OCI-LY3 (cell line): Measurements from ENCODE around the gene CR1L.
A peak's percentile ranks its signal among the peaks of the same experiment; 100 is the strongest.
"Not testable (repeated sequence)": the region's sequence is repeated elsewhere in the genome, so short reads cannot be mapped to it uniquely, and the experiment has no call there.

Experiments
- H2AFZ ChIP-seq: fragments of 200-600, 300-600 bp; shearing (Covaris generic); 2 replicates; pipeline ENCODE4 v1.6.0; 2014; ENCODE audit warnings: antibody characterized with exemption, low read depth, low read length
- H3K27ac ChIP-seq: fragments of 200-600, 300-600 bp; sonication (generic); 2 replicates; pipeline ENCODE4 v1.5.1; 2014; ENCODE audit warnings: mild to moderate bottlenecking, low read length, moderate library complexity, mixed read lengths
- H3K27me3 ChIP-seq: fragments of 200-600, 300-600 bp; sonication (generic); 2 replicates; pipeline ENCODE4 v1.6.1; 2014; ENCODE audit warnings: low read depth, low read length, mixed read lengths
- H3K36me3 ChIP-seq: fragments of 200-600, 300-600 bp; sonication (generic); replicated peaks from 2 replicates; pipeline ENCODE3; 2014; ENCODE audit warnings: low read depth, low read length, mixed read lengths
- H3K4me1 ChIP-seq: fragments of 300-600, 200-600 bp; sonication (generic); 2 replicates; pipeline ENCODE4 v1.6.1; 2014; ENCODE audit warnings: low read length, mixed read lengths
- H3K4me2 ChIP-seq: fragments of 200-600, 300-600 bp; sonication (generic); 2 replicates; pipeline ENCODE4 v1.6.1; 2014; ENCODE audit warnings: low read length, mixed read lengths
- H3K4me3 ChIP-seq: fragments of 300-600, 200-600 bp; sonication (generic); 2 replicates; pipeline ENCODE4 v1.5.1; 2014; ENCODE audit warnings: antibody characterized with exemption, mild to moderate bottlenecking, low read length, moderate library complexity
- H3K79me2 ChIP-seq: fragments of 300-600, 200-600 bp; shearing (Covaris generic); 2 replicates; pipeline ENCODE4 v1.6.1; 2014; ENCODE audit warnings: mild to moderate bottlenecking, low read length, mixed read lengths
- H3K9ac ChIP-seq: fragments of 300-600, 200-600 bp; shearing (Covaris generic); 2 replicates; pipeline ENCODE4 v1.6.0; 2014; ENCODE audit warnings: mild to moderate bottlenecking, low read length, moderate library complexity
- H3K9me3 ChIP-seq: fragments of 200-600, 300-600 bp; shearing (Covaris generic); 2 replicates; pipeline ENCODE4 v1.6.1; 2014; ENCODE audit warnings: low read length, mixed read lengths; ENCODE audit not compliant: insufficient read depth
- H4K20me1 ChIP-seq: fragments of 200-600, 300-600 bp; sonication (generic); 2 replicates; pipeline ENCODE4 v1.6.1; 2016; ENCODE audit warnings: low read length, mixed read lengths; ENCODE audit not compliant: insufficient read depth
- EZH2phosphoT487 ChIP-seq: fragments of 200-600 bp; shearing (Covaris generic); IDR thresholded peaks from 2 replicates; pipeline ENCODE4 v1.6.1; 2018; ENCODE audit warnings: antibody characterized with exemption, mixed run types, low read depth
- TF ChIP-seq, protein P1 (sequence below): fragments of 200-600, 300-600 bp; sonication (generic); IDR thresholded peaks from 2 replicates; pipeline ENCODE4 v1.5.1; 2014; ENCODE audit warnings: antibody characterized with exemption, low read length, low read depth

Gene CR1L

DNA sequence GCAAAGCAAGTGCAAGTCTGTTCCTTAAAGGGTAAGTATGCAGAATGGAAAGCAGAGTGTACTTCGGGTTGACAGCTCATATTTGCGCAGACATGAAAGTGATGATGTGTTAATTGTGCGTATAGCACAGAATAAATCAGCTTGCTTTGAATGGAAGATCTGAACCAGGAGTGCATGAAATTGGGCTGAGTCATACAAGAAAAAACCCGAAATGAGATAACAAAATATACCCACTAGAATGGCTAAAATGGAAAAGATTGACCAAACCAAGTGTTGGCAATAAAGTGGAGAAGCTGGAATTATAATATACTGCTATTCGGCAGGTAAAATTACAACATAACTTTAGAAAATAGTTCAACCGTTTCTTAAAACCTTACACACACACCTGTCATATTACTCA, 28.5 kb downstream of the CR1L start:
- Histone ChIP-seq H3K27ac (no peak overlapping the region), H3K36me3 (no peaks in the 10 kb centered on the region), H2AFZ (no peak overlapping the region), H4K20me1 (no peaks in the 10 kb centered on the region), H3K4me1 (peaks cover 16% of the 10 kb centered on the region; the same call in 1 of the 2 replicates), H3K27me3 (peaks cover 31% of the 10 kb centered on the region), H3K9ac (no peak overlapping the region), H3K79me2 (no peaks in the 10 kb centered on the region), H3K4me2 (no peak overlapping the region), H3K9me3 (no peaks in the 10 kb centered on the region), H3K4me3 (no peak overlapping the region)
- TF ChIP-seq, protein P1, sequence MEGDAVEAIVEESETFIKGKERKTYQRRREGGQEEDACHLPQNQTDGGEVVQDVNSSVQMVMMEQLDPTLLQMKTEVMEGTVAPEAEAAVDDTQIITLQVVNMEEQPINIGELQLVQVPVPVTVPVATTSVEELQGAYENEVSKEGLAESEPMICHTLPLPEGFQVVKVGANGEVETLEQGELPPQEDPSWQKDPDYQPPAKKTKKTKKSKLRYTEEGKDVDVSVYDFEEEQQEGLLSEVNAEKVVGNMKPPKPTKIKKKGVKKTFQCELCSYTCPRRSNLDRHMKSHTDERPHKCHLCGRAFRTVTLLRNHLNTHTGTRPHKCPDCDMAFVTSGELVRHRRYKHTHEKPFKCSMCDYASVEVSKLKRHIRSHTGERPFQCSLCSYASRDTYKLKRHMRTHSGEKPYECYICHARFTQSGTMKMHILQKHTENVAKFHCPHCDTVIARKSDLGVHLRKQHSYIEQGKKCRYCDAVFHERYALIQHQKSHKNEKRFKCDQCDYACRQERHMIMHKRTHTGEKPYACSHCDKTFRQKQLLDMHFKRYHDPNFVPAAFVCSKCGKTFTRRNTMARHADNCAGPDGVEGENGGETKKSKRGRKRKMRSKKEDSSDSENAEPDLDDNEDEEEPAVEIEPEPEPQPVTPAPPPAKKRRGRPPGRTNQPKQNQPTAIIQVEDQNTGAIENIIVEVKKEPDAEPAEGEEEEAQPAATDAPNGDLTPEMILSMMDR, result no peak
- TF ChIP-seq EZH2phosphoT487, result 0 out of 2 replicates have a peak, but pooled peaks have one; percentile 12

DNA sequence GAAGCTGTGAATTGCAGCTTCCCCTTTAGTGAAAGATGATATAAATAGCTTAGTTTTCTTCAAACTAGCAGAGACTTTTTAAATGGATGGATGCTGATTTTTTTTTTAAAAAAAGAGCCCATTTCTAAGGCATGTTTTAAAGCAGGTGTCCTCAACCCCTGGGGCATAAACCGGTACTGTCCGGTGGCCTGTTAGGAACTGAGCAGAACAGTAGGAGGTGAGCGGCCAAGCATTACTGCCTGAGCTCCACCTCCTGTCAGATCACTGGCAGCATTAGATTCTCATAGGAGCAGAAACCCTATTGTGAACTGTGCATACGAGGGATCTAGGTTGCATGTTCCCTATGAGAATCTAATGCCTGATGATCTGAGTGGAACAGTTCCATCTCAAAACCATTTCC, 31.2 kb downstream of the CR1L start:
- H3K4me2 ChIP-seq, result no peak overlapping the region
- TF ChIP-seq, protein P1, result no peak
- no peak for TF ChIP-seq EZH2phosphoT487
- H3K9me3 ChIP-seq, result no peaks in the 10 kb centered on the region
- H4K20me1 ChIP-seq, result no peaks in the 10 kb centered on the region
- H3K4me1 ChIP-seq, result peaks cover 6% of the 10 kb centered on the region; the same call in 1 of the 2 replicates
- no peak overlapping the region for H3K9ac ChIP-seq
- H3K27ac ChIP-seq, result no peak overlapping the region
- no peak overlapping the region for H3K4me3 ChIP-seq
- H3K27me3 ChIP-seq, result peaks cover 20% of the 10 kb centered on the region
- H3K36me3 ChIP-seq, result no peaks in the 10 kb centered on the region
- H3K79me2 ChIP-seq, result no peaks in the 10 kb centered on the region
- no peak overlapping the region for H2AFZ ChIP-seq

DNA sequence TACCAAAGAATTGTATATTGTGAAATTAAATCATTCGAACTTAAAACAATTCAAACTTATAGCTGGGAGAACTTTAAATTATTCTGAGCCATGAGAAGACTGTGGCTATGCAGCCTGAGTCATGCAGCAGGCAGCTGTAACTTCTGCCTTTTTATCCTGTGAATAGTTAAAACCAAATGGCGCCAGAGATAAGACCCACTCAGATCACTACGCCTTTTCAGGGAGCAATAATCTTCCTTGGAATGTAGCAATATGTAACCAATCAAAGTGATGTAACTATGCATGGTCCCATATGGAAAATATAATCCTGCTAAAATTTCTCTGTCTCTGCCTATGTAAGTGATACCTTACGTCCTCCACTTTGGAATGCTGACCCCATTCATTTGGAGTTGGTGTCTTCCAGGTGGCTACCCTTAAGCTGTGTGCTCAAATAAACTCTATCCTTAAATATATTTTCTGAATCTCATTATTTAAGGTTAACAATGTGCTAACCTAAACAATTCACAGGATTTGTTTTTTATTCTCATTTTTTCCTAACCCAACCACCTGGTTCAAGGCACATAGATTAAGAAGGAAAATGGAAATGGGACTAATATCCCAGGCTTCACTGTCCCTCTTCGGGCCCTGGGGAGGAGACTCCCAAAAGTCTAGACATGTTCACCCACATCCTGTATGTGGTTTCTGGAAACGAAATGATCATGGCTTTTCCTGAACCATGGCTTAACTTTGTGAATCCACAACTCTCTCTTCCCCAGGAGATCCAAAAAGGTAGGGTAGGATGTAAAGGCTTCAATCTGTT, 35.9 kb downstream of the CR1L start:
- not testable (repeated sequence) for H4K20me1 ChIP-seq, H3K79me2 ChIP-seq, H3K27me3 ChIP-seq, H3K4me3 ChIP-seq, H3K4me2 ChIP-seq, H3K4me1 ChIP-seq, H3K9ac ChIP-seq, H2AFZ ChIP-seq, H3K9me3 ChIP-seq, H3K27ac ChIP-seq, H3K36me3 ChIP-seq

DNA sequence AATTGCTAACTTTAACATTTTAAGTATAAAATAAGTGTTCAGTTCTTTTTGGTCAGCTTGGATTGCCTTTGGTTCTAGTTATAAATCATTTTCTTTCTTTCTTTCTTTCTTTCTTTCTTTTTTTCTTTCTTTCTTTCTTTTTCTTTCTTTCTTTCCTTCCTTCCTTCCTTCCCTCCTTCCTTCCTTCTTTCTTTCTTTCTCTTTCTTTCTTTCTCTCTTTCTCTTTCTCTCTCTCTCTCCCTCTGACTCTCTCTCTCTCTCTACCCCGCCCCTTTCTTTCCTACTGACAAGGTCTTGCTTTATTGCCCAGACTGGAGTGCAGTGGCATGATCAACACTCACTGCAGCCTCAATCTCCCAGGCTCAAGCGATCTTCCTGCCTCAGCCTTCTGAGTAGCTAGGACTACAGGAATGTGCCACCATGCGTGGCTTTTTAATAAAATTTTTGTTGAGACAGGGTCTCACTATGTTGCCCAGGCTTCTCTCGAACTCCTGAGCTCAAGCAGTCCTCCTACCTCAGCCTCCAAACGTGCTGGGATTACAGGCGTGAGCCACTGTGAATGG, 38.0 kb downstream of the CR1L start:
- not testable (repeated sequence) for H3K79me2 ChIP-seq, H3K4me2 ChIP-seq, H3K36me3 ChIP-seq, H3K4me1 ChIP-seq, H3K4me3 ChIP-seq, H3K9me3 ChIP-seq, H3K27ac ChIP-seq, H4K20me1 ChIP-seq, H3K9ac ChIP-seq, H2AFZ ChIP-seq
- peaks cover 13% of the 10 kb centered on the region for H3K27me3 ChIP-seq

DNA sequence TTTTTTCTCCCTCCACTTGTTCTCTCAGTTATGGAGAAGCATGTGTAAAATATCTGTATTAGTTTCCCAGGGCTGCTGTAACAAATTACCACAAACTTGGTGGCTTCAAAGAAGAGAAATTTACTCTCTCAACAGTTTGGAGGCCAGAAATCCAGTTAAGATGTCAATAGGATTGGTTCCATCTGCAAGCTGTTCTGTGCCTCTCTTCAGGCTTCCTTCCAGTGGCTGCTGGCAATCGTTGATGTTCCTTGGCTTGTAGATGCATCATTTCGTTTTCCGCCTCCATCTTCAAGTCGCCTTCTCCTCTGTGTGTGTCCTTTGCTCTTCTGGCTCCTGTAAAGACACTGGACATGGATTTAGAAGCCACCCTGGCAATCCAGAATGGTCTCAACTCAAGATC, 45.6 kb downstream of the CR1L start:
- H2AFZ ChIP-seq, H3K4me3 ChIP-seq, H3K9ac ChIP-seq, H3K9me3 ChIP-seq, H3K79me2 ChIP-seq, H4K20me1 ChIP-seq, H3K27ac ChIP-seq, H3K4me2 ChIP-seq, H3K36me3 ChIP-seq, H3K4me1 ChIP-seq: not testable (repeated sequence)
- H3K27me3 ChIP-seq, result peaks cover 15% of the 10 kb centered on the region
